Brain microvascular endothelial cell (primary cell): Measurements from ENCODE around the gene KIRREL1.
A peak's percentile ranks its signal among the peaks of the same experiment; 100 is the strongest.

Experiments
- DNase-seq: peaks from one replicate; pipeline ENCODE4 v3.0.0-alpha.2; 2020
- H3K27ac ChIP-seq: fragments of 250-450 bp; sonication (Bioruptor Pico); 2 replicates; pipeline ENCODE4 v1.5.1; 2020; ENCODE audit warnings: mild to moderate bottlenecking, moderate library complexity
- H3K27me3 ChIP-seq: fragments of 250-450 bp; sonication (Bioruptor Pico); replicated peaks from 2 replicates; pipeline ENCODE4 v1.5.1; 2020; ENCODE audit warnings: mild to moderate bottlenecking
- H3K36me3 ChIP-seq: fragments of 250-450 bp; sonication (Bioruptor Pico); replicated peaks from 2 replicates; pipeline ENCODE4 v1.5.1; 2020; ENCODE audit warnings: mild to moderate bottlenecking
- H3K4me3 ChIP-seq: 2 replicates; pipeline ENCODE4 v1.5.1; 2011; ENCODE audit warnings: low read depth, mild to moderate bottlenecking, control low read depth, low read length, moderate library complexity
- in situ Hi-C: cut with HindIII; loops from 2 replicates; pipeline ENCODE4 v1.10.0; 2017; ENCODE audit warnings: low sequenced_read_pairs, low pct_ligation_motif_present
- TF ChIP-seq, protein P1 (sequence below): IDR thresholded peaks from 2 replicates; pipeline ENCODE4 v1.5.1; 2011; ENCODE audit warnings: low read depth, mild to moderate bottlenecking, moderate library complexity, low read length, control low read depth, inconsistent platforms; ENCODE audit errors: missing control alignments

Gene KIRREL1

DNA sequence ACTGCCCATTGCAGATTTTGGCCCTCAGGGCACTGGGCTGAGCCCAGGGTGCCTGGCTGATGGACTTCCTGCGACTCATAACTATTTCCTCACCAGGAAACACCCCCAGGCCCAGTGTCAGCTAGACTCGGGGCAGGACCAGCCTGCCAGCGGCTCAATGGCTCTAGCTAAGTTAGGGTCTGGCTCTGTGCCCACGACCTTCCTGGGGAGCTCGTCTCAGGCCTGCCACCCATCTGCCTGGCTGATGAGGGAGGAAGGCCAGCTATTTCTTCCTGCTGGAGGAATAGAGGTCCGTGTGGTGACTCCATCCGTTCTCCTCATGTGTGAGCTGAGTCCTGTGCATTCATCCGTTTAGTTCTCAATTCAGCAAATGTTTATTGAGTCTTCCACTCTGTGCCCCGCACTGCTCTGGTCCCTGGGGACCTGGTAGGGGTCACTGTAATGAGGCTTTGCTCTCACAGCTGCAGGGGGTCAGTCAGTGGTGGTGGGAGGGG lies 44.5 kb downstream of the KIRREL1 start:
- no peak for DNase-seq

DNA sequence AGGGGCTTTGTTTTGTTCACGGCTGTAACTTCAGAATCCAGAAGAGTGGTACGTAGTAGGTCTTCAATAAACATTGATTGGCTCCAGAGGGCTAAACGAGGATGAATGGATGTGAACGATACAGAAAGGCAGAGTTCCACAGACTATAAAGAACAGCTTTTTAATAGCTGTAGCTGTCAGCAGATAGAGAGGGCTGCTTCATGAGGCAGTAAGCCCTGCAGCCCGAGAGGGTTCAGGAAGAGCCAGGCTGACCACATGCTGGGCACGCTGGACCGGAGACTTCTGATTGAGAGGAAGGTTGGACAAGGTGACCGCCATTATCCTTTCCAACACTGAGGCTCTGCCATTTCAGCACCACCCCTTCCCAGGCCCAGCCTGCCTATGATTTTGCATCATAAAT lies 45.3 kb downstream of the KIRREL1 start:
- in situ Hi-C loops, result no loop called here
- TF ChIP-seq, protein P1, sequence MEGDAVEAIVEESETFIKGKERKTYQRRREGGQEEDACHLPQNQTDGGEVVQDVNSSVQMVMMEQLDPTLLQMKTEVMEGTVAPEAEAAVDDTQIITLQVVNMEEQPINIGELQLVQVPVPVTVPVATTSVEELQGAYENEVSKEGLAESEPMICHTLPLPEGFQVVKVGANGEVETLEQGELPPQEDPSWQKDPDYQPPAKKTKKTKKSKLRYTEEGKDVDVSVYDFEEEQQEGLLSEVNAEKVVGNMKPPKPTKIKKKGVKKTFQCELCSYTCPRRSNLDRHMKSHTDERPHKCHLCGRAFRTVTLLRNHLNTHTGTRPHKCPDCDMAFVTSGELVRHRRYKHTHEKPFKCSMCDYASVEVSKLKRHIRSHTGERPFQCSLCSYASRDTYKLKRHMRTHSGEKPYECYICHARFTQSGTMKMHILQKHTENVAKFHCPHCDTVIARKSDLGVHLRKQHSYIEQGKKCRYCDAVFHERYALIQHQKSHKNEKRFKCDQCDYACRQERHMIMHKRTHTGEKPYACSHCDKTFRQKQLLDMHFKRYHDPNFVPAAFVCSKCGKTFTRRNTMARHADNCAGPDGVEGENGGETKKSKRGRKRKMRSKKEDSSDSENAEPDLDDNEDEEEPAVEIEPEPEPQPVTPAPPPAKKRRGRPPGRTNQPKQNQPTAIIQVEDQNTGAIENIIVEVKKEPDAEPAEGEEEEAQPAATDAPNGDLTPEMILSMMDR, result no peak
- Histone ChIP-seq H3K4me3 (no peak overlapping the region), H3K36me3 (no peaks in the 10 kb centered on the region), H3K27ac (no peak overlapping the region), H3K27me3 (no peaks in the 10 kb centered on the region)
- no peak for DNase-seq

More for the DNA sequence above, 44.5 kb downstream of the KIRREL1 start:
- H3K4me3 ChIP-seq, result no peak overlapping the region
- in situ Hi-C loops, result no loop called here
- H3K27me3 ChIP-seq, result no peaks in the 10 kb centered on the region
- no peaks in the 10 kb centered on the region for H3K36me3 ChIP-seq
- TF ChIP-seq, protein P1, result no peak
- H3K27ac ChIP-seq, result no peak overlapping the region

DNA sequence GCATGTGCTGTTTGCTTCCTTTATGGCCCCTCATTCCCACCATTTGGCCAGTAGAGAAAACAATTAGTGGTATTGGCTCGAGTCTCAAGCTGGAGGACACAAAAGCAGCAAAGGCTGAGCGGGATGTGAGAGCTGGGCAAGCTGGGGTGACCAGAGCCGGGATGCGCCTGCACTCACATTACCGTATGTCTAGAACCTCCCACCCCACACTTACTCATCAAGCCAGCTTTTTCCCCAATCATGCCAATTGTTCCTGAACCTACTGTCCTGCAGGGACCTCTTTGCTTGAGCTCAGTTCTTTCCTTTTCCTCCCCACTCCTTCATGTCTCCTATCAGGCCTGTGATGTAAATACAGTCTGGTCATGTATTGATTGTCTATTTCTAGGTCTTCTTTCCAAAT lies 45.9 kb downstream of the KIRREL1 start:
- Histone ChIP-seq H3K27ac (no peak overlapping the region), H3K27me3 (no peaks in the 10 kb centered on the region), H3K36me3 (no peaks in the 10 kb centered on the region), H3K4me3 (no peak overlapping the region)
- TF ChIP-seq, protein P1, result no peak
- peak; percentile 26 for DNase-seq
- in situ Hi-C loops, result no loop called here

DNA sequence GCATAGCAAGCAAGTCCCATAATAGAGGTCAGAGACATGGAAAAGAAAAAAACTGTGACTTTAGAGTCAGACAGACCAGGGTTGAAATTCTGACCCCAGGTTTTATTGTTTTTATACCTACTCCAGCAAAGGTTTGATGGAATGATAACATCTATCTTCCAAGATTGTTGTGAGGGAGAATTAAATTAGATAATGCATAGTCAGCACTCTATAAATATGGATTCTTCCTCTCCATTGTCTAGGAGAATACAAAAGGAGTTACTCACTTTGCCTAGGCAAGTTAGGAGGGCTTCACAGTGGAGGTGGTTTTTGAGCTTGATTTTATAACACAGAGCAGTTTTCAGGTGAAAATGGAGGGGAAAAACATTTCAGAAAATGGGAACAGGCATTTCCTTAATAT lies 46.9 kb downstream of the KIRREL1 start:
- no peak for DNase-seq
- in situ Hi-C loops, result no loop called here
- no peak overlapping the region for H3K4me3 ChIP-seq
- TF ChIP-seq, protein P1, result no peak
- H3K36me3 ChIP-seq, result no peaks in the 10 kb centered on the region
- H3K27ac ChIP-seq, result no peak overlapping the region
- H3K27me3 ChIP-seq, result no peaks in the 10 kb centered on the region

DNA sequence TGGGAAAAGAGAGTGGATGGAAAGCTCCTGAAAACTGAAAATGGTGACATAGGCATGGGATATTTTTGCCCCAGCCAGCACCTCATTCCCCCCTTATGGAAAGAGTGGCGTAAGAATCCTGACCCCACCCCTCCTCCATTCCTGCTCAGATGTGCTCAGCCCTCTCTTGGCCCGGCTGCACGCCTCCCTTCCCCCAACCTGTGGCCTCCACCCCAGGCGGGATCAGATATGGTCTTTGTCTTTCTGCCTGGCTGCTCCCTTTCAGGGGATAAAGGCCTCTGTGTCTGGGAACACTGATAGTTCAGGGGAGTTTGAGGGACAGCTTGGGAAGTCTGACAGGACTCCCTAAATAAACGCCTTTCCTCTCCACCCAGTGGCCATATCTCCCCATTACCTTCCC lies 49.8 kb downstream of the KIRREL1 start:
- in situ Hi-C loops, result no loop called here
- Histone ChIP-seq H3K4me3 (no peak overlapping the region), H3K36me3 (no peaks in the 10 kb centered on the region), H3K27ac (no peak overlapping the region), H3K27me3 (no peaks in the 10 kb centered on the region)
- no peak for DNase-seq
- TF ChIP-seq, protein P1, result peak; percentile 6

DNA sequence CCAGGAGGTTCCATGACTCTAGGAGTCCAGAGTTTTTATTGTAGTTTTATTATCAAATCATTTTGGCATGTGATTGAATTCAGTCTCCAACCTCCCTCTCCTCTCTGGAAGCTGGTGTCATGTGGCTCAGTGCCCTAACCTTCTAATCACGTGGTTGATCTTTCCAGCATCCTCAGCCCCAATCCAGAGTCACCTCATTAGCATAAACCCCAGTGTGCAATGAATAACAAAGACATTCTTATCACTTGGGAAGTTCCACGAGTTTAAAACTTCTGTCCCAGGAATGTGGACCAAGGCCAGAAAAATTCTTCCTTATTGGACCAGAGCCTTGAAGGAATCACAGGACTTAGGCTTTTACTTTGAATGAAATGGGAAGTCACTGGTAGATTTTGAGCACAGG lies 52.2 kb downstream of the KIRREL1 start:
- in situ Hi-C loops, result no loop called here
- H3K4me3 ChIP-seq, result no peak overlapping the region
- peak; percentile 75 for DNase-seq
- H3K27ac ChIP-seq, result no peak overlapping the region
- TF ChIP-seq, protein P1, result no peak
- no peaks in the 10 kb centered on the region for H3K27me3 ChIP-seq
- H3K36me3 ChIP-seq, result peaks cover 3% of the 10 kb centered on the region
